HPDE6-E6E7 (cell line): ENCODE data around the gene SMTNL2.

Source experiments
- DNase-seq: peaks from one replicate; pipeline ENCODE4 v3.0.0; 2011; ENCODE audit warnings: missing footprints; ENCODE audit errors: extremely low spot score

Gene SMTNL2

DNA sequence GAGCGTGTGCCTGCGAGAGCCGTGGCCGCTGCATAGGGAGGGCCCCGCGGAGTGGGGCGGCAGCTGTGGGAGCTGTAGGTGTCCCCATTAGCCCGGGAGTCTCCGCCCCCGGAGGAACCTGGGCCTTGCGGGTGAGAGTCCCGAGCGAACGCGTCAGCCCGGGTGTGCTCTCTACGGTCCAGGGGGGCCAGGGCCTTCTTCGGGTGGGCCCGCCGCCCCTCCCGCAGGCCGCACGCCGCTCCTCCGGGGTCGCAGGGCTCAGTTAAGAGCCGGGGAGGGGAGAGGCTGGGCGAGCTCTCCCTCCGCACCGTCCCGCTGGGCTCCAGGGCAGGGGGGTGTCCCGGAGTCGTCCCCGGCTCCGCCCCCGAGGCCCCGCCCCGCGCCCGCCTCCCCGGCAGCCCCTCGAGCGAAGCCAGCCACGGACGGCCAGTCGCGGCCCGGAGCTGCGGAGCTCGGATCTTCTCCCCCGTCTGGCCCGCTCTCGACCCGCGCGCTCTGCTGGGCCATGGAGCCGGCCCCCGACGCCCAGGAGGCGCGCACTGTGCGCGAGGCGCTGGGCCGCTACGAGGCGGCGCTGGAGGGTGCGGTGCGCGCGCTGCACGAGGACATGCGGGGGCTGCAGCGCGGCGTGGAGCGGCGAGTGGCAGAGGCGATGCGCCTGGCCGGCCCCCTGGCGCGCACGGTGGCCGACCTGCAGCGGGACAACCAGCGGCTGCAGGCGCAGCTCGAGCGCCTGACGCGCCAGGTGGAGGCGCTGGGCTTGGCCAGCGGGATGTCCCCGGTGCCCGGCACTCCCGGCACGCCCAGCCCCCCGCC, at the start of gene SMTNL2:
Gene SMTNL2, plus strand, starts transcription at position 429 of the 816 bp plus-strand sequence. Its CDS starts 77 bp downstream, at position 506.
- no peak for DNase-seq

DNA sequence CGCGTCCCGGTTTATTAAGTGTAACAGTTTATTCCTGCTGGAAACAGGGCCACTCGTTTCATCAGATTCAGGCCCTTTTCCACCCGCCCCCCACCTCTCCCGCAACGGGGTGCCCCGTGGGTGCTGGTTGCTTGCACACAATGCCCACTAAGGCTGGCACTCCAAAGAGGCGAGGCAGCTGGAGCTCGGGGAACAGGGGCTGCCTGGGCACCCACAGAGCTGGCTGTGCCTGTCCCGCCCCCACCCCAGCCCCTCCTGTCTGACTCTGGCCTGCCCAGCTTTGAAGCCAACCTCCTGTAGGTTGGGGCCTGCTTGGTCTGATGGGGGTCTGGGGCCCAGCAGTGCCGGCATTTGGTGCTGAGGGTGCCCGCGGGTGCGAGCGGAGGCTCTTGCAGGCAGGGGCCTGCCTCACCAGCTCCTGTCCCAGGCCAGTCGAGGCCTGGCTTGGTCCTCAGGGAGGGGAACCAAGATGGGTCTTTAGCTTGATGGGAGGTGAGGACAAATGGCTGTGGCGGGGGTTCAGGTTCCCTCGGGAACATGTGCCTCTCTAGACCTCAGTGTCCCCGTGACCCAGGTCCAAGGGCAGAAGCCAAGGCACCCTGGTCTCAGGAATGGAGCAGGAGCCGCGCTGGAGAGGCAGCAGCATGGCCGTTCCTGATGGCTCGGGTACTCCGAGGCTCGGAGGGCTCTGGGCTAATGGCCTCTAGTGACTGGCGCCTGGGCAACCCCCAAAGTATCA, 49.2 kb upstream of the SMTNL2 start:
- no peak for DNase-seq

DNA sequence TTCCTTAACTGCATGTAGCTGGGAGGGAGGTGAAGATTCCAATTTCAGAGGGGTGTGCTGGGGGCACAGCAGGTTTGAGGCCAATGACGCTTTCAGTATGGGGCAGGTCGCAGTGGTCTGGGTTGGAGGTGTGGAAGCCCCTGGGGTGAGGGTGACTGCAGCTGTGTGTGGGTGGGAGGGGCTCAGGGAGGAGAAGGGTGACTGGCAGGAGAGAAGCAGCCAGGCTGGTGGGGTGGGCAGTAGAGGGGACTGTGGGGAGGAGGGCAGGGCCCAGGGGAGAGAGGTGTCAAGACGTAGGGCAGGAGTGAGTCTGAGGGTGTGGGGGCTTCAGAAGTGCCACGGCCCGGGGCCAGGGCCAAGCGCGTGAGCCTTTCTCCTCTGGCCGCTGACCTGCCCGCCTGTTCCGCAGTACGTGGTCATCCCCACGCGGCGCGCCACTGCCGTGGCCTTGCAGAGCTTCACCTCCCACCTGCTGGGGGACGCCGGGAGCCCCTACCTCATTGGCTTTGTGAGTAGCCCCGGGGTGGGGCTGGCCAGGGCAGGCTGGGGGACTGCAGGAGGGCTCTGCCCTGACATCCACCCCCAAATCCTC, 48.6 kb upstream of the SMTNL2 start:
- no peak for DNase-seq

DNA sequence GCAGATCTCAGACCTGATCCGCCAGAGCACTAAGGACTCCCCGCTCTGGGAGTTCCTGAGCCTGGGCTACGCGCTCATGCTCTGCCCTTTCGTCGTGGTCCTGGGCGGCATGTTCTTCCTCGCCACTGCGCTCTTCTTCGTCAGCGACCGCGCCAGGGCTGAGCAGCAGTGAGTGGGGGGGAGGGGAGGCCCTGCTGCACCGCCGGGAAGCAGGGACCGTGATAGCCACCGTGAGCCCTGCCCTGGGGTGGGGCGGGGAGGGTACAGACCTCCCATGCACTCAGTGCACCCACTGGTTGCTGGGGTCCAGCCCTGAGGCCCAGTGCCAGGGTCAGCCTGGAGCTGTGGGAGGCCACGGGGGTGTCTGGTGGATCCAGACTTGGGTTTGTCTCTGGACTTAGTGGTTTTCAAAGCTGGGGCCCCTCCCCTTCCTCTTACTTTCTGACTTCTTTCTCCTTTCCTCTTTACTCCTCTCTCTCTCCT, 48.0 kb upstream of the SMTNL2 start:
- DNase-seq: no peak

DNA sequence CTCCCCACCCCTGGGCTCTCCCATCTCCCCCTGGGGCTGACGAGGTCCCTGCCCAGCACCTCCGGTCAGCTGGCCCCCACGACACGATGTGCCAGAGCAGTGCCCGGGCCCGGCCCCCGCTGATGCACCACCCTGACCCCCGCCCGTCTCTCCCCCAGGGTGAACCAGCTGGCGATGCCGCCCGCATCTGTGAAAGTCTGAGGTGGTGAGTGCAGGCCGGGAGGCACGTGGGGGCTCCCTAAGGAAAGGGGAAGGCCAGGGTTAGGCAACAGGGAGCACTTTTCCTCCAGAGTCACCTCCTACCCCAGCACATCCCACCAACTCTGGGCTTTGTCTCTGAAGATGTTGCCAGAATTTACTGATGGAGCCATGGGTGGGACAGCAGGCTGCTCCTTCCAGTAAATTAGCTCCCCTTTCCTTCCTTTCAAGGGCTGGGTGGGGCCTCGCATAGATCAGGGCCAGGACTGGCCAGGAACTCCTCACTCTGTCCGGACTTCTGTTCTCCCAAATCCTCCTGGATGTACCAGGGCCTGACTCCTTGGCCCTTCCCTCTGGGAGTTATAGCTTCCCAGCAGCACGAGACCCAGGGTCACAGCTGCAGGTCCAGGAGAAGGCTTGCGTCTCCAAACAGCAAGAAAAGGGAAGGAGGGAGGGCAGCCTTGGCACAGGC, 47.5 kb upstream of the SMTNL2 start:
- no peak for DNase-seq

DNA sequence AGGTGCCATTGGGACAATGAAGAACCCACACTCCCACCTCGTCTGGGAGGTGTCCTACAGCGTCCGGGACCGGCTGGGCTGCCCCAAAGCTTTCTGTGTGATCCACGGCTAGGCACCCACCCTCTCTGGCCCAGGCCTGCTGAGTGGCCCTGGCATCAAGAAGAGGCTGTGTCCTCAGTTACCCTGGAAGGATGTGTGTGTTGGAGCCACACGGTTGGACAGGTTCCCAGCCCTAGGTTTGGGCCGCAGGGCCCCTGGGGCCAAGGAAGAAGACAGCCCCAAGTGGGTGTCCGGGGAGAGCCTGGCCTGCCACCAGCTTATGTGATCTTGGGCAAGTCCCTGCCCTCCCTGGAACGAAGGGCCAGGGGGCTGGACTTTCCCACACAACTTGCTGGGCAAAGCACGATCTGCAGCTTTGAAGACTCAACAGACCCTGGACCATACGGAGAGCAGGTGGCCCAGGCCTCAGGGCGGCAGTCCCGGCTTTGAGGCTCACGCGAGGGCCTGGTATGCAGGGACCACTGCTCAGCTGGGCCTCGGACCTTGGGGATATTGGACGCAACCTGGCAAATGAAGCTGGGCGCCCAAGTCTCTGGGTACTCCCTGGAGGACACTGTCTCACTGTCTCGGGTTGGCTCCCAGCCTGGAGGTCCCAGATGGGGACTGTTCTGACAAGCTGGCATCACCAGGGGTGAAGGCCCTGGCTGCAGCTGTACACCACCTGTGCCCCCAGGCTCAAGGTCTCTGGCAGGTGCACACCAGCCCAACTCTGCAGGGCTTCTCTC, 46.7 kb upstream of the SMTNL2 start:
- DNase-seq: no peak

DNA sequence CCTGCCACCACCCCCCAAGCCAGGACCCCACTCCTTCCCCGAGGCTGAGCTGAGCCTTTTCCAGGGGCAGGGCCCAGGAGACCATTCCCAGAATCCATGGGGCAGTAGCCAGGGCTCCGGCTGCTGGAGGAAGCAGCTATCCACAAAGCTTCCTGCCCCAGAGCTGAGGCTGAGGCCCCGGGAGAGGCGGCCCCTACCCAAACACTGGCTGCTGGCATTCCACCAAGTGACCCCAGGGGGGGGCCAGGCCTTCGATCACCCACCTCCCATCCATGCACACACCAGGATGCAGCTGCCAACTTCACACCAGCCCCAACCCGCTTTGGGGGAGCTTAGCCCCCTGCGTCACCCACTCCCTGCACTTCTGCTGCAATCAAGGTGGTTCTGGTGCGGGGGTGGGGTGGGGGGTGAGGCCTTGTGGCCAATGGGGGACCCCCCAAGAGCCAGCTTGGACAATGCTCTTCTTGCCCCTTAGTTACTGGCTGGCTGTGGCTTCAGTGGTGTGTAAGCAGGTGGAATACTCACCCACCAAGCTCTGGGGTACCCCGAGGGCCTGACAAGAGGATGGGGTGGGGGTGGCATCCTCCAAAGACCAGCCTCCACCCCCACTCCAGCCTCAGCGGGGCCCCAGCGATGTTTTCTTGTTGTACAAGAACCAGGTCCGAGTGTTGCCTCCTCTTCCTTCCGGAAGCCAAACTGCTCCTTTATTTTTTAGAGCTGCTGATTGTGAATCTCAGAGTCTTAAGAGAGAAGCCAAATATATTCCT, 45.9 kb upstream of the SMTNL2 start:
- no peak for DNase-seq

DNA sequence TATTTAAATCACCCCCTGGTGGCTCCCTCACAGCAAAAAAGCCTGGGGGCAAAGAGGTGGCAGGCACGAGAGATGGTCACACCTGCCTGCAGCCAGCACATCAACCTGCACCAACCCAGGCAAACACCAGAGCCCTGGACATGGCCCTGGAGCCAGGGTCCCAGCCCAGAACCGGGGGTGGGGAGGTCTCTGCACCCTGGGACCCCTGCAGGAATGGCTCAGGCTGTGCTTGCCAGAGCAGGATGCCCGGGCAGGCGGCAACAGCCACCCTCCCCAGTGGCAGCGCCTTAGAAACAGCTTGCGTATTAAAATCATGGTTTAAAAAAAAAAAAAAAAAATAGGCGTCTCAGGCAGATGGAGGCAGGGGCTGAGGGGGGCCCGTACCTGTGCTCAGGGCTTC, 45.3 kb upstream of the SMTNL2 start:
- DNase-seq: no peak

DNA sequence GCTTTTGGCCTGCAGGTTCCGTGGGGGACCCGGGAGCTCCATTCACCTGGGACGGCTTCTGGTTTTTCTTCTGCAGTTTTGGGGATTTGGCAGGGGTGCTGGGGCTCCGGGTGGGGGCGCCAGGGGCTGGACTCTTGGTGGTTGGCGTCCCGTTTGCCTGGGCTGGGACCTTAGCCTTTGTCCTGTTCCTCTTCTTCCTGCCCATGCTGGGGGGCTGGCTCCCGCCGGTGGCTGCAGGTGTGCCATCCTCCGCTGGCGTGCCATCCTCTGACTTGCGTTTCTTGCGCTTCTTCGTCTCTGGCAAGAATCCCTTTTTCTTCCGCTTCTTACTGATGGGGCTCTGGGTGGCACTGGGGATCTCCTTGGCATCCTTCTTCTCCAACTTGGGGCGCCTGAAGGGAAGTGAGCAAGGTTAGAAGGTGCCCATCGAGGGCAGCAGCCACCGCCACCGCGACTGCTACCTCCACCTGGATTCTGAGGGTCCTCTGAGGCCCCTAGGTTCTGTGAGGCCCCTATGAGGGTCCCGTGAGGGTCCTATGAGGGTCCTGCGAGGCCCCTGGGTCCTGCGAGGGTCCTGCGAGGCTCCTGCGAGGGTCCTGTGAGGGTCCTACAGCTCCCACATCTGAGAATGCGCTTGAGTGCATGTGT, 44.6 kb upstream of the SMTNL2 start:
- DNase-seq: no peak

DNA sequence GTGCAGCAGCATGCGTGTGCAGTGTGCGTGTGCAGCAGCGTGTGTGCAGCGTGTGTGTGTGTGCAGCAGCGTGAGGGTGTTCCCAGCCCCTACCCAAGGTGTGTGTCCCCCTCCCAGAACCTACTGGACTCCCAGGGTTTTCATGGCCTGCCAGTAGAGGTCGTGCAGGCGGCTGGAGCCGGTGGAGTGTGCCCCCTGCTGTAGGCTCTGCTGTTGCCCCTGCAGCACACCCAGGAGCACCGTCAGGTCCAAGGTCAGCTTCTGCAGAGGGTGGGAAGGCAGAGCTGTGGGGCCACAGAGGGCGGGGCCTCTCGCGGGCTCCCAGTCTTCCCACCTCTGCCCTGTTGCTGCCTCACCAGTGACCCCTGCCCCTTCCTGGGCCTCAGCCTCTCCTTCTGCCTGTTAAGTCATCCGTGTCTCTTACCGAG, 44.1 kb upstream of the SMTNL2 start:
- no peak for DNase-seq

DNA sequence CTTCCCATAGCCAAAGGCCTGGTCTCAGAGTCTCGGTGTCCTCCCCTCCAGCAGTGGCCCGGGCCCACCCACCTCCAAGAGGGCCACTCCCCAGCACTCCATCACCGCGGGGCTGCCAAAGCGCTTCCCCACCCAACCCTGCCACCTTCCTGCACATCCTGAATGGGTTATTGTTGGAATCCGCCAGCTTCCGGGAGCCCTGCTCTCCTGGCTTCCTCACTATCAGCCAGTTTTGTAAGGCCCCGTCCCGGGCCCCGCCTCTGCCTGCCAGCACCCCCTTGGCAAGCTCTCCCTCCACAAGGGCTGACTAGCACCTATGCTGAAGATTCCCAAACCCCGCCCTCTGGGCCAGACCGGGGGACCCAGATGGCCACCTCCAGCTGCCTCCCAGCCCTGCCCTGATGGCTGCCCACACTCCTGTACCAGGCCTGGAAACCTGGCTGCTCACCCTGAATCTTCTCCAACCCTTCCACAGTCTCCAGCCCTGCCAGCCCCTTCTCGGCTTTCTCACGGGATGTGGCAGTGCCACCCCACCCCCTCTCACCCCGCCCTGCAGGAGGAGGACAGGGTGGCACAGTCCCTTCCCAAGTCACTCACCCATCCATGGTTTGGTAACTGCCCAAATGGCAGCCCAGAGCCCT, 43.5 kb upstream of the SMTNL2 start:
- DNase-seq: no peak

DNA sequence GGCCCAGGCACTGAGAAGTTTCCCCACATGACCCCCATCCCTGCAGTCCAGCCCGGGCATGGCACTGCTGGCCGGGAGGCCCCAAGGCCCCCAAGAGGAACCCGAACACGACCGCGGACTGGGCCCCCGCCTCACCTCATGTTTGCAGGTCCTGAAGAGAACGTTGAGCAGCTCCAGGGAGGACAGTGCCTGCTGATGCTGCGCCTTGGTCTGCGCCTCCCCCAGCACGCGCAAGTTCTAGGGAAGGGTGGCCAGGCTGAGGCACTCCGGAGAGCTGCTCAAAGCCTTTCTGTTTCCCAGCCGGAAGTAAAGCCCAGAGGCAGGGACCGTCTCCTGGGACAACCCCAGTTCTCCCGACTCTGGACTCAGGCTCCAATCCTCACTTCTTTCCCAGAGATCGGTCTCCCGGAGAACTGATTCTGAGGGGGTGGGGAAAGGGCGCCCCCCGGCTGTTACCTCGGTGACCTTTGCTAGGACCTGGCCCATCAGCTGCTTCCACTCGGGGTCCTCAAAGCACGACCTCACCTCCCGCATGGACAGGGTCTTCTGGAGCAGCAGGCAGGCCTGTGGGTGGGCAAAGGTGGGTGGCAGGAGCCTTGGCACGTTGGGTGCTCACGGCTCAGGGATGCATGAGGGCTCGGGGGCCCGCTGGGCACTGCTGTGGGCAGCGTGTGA, 42.9 kb upstream of the SMTNL2 start:
- no peak for DNase-seq

DNA sequence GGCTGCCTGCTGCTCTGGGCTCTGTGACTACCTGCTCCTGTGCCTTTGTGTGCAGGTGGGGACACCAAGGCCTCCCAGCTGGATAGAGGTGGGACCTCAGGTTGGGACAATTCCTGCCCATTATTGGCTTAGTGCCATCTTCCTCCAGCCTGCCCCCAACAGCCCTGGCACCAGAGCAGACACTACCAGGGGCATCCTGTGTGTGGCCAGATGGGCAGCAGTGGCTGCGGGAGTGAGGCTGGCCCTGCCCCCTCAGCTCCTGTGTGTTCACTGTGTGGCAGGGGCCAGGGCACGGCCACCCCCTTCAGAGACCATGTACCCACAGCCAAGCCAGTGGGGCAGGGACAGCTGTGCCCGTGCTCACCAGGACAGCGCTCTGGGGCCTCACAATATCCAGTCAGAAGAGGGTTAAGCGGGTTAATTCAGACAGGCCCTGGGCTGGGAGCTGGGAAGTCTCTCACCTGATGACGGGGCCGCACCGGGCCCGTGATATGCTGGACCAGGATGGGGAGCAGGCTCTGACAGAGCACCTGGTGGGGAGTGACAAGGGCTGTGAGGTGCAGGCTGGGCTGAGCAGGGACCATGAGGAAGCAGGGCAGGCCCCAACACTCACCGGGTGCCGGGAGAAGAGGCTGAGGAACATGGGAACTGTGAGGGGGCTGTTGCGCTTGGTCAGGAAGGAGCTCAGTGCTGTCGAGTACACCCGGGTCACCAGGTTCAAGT, 42.2 kb upstream of the SMTNL2 start:
- no peak for DNase-seq

DNA sequence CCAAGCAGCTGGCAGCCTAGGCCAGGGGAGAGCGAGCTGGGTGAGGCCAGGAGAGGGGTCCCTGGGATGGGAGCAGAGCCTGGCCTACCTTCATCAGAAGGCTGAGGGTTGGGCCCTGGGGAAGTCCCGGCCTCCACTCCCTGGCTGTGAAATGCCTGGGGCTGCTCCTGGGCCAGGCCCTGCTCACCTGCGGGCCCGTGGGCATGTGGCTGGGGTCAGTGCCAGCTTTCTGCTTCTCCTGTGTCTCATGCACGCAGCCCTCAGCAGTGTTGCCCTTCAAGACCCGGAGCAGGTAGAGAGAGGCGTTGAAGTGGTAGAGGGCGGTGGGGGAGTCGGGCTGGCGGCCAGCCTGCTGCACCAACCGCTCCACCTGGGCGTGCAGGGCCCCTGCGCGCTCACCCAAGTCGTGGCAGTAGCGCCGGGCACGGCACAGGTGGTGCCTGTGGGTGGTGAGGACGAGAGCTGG, 41.6 kb upstream of the SMTNL2 start:
- DNase-seq: no peak

DNA sequence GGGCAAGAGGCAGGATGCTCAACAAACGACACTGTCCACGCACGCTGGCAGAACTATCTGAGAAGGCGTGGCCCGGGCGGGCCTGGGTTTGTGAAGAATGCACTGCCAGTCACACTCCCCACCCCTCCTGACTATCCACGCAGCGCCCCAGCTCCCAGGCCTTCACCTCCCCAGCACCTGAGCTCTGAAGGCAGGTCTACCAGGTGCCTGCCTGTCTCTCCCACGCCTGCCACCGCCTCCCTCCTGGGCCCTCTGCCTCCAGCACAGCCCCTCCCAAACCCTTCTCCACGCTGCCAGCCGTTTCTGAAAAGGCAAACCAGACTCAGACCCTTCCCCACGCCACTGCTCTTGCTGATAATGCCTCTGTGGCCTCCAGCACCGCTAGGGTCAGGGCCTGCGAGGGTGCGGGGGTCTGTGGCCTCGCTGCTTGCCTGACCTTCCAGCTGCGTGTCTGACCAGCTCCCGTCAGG, 40.7 kb upstream of the SMTNL2 start:
- DNase-seq: no peak

DNA sequence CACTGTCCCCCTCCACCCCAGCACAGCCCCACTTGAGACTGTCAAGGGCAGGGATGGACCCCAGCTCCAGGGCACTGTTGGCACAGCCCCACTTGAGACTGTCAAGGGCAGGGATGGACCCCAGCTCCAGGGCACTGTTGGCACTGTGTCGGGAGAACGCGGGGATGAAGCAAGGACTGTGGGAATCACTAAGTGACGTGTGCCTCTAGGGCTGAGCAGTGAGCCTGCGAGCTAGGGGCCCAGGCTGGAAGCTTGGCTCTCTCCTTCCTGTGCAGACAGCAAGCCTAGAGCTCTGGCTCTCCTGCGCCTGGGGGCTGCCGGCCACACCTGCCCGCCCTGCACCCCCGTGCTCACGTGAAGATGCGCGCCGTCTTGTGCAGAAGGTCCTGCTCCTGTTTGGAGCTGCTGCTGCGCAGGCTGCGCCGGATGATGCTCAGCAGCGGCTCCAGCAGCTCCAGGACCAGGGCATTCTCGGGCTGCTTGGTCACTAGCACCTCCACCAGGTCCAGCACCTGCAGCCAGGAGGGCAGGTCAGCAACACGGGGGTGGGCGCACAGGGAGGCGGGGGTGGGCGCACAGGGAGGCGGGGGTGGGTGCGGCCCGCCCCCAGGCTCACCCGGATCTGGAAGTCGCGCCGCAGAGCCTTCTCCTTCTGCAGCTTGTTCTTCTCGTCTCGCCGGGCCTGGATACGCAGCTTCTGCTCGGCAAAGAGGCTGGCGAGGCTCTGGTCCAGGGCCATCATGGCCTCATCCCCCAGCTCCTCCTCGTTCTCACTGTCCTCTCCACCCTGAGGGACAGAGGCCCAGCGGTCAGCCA, 40.0 kb upstream of the SMTNL2 start:
- no peak for DNase-seq

DNA sequence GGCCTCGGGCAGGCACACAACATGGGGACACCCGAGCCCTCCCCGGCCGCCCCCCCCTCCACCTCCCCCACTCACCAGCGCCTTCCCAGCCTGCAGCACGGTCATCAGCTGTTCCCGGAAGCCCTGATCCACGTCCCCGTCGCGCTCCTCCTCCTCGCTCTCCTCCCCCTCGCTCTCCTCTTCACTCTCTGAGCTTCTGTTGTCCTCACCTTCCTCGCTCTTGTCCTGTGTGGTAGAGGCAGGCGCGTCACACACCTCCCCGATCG, 39.4 kb upstream of the SMTNL2 start:
- DNase-seq: no peak
